GM19455 (cell line): ENCODE data around the gene HYPK.
"Not testable (repeated sequence)": the region's sequence is repeated elsewhere in the genome, so short reads cannot be mapped to it uniquely, and the experiment has no call there.

Source experiments
- ATAC-seq: cut with Tn5 transposase; IDR thresholded peaks from one replicate; pipeline ENCODE4 v1.9.1; 2021; ENCODE audit not compliant: unreplicated experiment

HYPK gene

DNA sequence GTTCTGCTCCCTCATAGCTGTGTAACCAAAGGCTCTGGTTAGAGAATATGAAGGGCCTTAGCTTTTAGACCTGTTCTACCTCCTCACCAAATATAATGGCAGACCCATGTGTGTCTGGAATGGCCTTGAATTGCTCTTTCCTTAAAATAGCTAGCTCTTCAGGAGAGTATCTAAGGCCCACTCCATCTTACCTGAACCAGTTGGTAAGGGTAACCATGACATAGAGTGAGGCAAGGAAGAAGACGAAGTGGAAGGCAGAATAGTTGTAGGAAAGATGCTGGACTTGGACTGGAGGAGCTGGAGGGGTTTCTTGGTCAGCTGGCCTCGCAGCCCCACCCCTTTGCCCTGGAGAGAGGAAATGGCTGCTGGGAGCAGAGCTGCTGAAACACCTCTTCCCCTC is 5.2 kb upstream of the HYPK start:
- no peak for ATAC-seq

DNA sequence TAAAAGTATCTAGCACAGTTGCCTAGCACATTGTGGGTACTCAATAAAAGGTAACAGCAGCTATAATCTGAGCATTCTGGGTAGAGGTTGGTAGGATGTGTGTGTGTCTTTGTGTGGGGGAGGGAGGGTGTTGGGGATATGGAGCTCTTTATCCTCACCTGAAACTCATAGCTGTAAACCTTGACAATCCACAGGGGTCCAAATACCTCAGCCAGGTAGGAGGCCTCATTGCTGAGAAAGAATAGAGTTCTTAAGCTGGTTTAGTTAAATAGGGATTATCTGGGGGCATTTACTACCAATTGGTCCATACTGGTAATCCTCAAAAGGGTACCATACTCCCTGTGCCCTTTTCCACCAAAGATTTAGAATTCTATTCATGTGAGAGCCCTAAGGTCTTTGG is 4.4 kb upstream of the HYPK start:
- ATAC-seq: no peak

GRCh38 chr15:43796566-43796965 is 3.8 kb upstream of the HYPK start:
- no peak for ATAC-seq

DNA sequence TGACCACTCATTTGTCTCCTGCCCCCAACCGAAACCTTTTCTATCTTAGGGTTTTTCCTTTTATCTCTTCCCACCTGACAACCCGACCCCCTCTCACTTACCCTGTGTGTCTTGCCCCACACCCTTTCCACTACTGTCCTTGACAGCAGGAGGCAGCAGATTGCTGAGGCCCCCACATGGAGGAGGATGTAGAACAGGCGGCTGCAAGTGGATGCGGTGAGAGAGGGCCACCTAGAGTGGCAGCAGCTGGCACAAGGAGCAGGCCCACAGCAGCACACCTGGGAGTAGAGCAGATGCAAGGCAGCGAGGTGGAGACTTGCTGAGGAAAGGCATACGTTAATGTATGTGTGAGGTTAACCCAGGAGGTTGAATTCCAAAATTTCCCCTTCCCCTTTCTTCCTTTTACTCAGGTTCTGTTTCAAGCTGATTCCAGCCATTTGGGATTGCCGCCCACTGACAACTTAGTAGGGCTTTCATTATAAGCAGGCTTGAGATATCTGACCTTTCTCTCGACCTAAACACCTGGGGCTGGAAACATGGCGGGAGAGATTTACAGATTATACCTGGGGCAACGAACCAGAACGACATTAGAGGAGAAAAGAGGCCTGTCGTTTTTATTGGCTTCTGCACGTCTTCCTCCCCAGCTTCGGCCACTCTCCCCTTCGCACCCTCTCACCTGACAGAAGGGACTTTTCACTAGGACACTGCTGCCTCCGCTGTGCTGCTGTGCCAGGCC is 1.0 kb upstream of the HYPK start:
- no peak for ATAC-seq

- no peak for ATAC-seq
These were observed 484 bp upstream of the HYPK start, which contains the start of gene SERINC4 for GRCh38 chr15:43799945-43800285. Gene SERINC4, minus strand, starts transcription at chr15:43800220. Its CDS starts 234 bp downstream, at chr15:43799986.

GRCh38 chr15:43802676-43803075 is 2.3 kb downstream of the HYPK start:
- ATAC-seq: not testable (repeated sequence)

GRCh38 chr15:43808435-43808950 is 8.1 kb downstream of the HYPK start:
- no peak for ATAC-seq

DNA sequence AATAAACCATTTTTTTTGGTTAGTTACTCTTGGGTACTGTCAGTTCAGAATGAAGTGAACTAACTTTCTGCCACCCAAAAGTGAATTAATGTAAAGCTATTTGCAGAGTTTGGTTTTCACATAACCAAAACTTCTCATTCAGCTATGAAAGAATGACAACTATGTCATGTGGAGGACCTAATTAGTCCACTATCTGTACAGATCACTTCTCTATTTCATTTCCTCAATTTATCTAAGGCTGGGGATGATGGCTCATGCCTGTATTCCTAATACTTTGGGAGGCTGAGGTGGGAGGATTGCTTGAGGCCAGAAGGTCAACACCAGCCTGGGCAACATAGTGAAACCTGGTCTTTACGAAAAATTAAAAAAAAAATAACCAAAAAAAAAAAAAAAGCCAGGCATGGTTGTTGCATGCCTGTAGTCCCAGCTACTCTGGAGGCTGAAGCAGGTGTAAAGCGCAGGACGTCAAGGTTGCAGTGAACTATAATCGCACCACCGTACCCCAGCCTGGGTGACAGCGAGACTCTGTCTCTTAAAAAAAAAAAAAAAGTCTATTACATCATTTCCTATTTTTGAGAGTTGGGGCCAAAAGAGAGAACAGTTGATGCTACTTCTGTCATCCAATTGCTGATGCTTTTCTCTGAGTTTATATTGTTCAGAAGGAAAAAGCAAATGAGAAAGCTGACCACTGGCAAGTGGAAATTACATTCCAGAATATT is 8.7 kb downstream of the HYPK start:
- no peak for ATAC-seq

- not testable (repeated sequence) for ATAC-seq
These were observed 14.7 kb downstream of the HYPK start for GRCh38 chr15:43815064-43815463.

DNA sequence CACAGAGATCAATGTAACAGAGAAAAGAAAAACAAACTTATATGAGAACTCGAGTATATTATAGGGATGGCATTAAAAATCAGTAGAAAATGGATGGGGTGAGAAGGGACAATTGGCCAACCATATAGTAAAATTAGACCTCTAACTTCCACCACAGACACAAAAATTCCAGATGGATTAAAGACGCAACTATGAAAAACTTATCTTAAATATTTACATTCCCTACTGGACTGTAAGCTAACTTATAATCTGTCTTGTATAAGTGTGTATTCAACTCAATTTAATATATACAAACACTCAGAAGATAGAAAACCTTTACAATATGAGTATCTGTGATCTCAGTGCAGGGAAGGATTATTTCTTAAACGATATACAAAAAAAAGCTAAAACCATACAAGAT is 21.1 kb downstream of the HYPK start:
- no peak for ATAC-seq

- ATAC-seq: peak; percentile 67
These were observed 24.2 kb downstream of the HYPK start, which contains the start of gene MFAP1 for GRCh38 chr15:43824302-43825246. Gene MFAP1, minus strand, starts transcription at chr15:43824690. Its CDS starts 121 bp downstream, at chr15:43824569.

GRCh38 chr15:43825305-43825704 is 24.9 kb downstream of the HYPK start:
- ATAC-seq: not testable (repeated sequence)

DNA sequence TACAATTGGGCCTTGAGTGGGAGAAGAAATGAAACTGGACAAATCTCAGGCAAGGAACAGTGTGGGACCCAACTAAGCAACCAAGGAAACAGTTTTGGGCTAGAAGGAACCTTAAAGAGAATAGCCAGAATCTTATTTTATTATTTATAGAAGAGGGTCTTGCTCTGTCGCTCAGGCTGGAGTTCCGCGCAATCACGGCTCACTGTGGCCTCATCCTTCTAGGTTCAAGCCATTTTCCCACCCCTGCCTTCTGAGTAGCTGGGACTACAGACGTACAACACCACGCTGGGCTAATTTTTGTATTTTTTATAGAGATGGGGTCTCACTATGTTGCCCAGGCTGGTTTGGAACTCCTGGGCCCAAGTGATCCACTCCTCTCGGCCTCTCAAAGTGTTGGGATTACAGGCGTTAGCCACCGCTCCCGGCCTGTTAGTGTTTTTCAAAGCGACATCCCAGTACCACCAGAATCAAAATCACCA is 25.7 kb downstream of the HYPK start:
- ATAC-seq: no peak

- peak; percentile 57 for ATAC-seq
These were observed 26.3 kb downstream of the HYPK start, which contains the start of gene WDR76 for GRCh38 chr15:43826508-43827341. Gene WDR76, plus strand, starts transcription at chr15:43827002. Its CDS starts 31 bp downstream, at chr15:43827033.

- no peak for ATAC-seq
These were observed 27.8 kb downstream of the HYPK start for GRCh38 chr15:43828061-43828657.

DNA sequence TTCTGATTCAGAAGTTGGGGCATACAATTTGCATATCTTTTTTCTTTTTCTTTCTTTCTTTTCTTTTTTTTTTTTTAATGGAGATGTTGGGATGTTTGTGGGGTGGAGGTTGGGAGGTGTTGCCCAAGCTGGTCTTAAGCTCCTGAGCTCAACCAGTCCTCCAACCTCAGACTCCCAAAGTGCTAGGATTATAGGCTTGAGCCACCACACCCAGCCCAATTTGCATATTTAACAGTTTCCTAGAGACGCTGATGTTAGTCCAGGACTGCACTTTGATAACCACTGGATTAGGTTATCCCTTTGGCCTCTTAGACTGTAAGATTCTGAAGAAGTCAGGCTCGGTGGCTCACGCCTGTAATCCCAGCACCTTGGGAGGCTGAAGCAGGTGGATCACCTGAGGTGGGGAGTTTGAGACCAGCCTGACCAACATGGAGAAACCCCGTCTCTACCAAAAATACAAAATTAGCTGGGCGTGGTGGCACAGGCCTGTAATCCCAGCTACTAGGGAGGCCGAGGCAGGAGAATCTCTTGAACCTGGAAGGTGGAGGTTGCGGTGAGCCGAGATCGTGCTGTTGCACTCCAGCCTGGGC is 29.6 kb downstream of the HYPK start:
- ATAC-seq: not testable (repeated sequence)

DNA sequence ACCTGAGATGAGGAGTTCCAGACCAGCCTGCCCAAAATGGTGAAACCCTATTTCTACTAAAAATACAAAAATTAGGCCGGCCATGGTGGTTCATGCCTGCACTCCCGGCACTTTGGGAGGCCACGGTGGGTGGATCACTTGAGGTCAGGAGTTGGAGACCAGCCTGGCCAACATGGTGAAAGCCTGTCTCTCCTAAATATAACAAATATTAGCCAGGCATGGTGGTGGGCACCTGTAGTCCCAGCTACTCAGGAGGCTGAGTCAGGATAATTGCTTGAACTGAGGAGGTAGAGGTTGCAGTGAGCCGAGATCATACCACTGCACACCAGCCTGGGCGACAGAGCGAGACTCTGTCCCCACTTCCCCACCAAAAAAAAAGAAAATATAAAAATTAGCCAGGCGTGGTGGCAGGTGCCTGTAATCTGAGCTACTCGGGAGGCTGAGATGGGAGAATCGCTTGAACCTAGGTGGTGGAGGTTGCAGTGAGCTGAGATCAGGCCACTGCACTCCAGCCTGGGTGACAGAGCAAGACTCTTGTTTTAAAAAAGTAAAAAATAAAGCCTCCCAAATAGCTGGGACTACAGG is 30.4 kb downstream of the HYPK start:
- not testable (repeated sequence) for ATAC-seq

DNA sequence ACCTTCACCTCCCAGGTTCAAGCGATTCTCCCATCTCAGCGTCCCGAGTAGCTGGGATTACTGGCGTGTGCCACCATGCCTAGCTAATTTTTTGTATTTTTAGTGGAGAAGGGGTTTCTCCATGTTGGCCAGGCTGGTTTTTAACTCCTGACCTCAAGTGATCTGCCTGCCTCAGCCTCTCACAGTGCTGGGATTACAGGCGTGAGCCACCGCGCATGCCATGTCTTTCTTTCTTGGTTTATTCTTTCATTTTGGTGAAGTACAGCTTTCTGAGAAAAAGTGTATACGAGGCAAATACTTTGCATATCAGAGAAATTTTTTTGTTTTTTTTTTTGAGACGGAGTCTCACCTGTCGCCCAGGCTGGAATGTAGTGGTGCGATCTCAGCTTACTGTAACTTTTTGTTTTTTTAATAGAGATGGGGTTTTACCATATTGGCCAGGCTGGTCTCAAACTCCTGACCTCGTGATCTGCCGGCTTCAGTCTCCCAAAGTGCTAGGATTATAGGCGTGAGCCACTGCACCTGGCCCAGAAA is 31.2 kb downstream of the HYPK start:
- ATAC-seq: not testable (repeated sequence)
